Renal cortical epithelial cell (primary cell): ENCODE results near the gene VMAC. TPM values are rescaled to one million over a fixed set of nuclear protein-coding genes. Genes with fewer than 3 reads are reported as not detected.

ENCODE experiments used
- DNase-seq: peaks from one replicate; pipeline ENCODE4 v3.0.0-alpha.2; 2011; ENCODE audit warnings: low read depth
- total RNA-seq: library from RNA; depleted of rRNA; stranded (reverse); fragments of >200 nt; gene quantifications from 2 replicates; pipeline ENCODE4 v1.2.3, GENCODE V29; 2014

The VMAC gene
- total RNA-seq, 1 donor from 2014 or later, result 6.6 TPM

DNA sequence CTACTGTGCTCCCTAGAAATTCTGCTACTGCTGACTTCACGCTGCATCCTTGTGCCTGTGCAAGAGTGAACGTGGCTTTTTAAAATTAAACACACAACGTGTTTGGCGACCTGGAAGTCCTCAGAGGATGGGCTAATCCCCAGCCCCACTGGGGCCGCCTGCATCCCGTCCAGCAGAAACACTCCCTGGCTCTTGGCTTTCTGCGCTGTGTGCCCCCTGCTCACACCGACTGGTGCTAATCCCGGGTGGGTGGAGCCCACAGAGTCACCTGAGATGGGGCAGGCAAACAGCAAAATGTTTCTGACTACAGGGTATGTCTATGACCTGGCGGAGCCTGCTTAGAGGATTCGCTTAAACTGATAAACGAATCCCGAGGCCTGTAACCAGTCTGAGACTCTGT is 24.5 kb downstream of the VMAC start:
- no peak for DNase-seq

DNA sequence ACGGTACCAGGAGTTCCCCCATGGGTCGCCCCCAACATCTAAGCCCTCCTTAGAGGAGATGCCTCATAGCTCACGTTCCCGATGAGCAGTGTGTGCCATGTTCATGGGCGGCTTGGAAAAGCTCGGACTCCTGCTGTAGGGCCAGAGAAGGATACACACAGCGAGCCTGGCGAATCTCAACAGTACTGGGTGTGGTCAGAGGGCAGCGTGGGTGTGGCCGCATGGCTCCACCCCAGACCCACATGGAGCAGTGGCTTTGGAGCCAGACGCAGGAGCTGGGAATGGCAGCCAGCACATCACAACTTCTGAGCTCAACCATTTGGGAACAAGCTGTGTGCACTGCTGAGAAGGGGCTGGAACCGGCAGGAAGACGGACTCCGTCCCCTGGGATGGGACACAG is 25.0 kb downstream of the VMAC start:
- no peak for DNase-seq

DNA sequence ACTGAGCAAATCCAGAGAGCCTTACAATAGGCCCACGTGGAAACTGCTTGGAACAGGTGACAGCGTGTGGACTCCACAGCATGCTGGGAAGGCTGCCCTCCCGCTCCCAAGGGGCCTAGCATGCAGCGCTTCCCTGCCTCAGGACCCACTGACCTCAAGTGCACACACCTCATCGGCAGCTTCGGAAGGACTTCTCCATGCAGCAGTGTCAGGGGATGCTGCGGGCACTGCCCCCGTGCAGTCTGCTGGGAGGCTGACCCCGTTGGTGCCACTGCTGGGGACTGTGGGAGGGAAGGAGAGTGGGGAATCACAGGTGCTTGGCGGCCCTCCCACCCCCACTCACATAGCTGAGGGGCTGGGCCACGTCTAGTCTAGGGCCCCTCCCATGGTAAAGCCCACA is 26.6 kb downstream of the VMAC start:
- no peak for DNase-seq

DNA sequence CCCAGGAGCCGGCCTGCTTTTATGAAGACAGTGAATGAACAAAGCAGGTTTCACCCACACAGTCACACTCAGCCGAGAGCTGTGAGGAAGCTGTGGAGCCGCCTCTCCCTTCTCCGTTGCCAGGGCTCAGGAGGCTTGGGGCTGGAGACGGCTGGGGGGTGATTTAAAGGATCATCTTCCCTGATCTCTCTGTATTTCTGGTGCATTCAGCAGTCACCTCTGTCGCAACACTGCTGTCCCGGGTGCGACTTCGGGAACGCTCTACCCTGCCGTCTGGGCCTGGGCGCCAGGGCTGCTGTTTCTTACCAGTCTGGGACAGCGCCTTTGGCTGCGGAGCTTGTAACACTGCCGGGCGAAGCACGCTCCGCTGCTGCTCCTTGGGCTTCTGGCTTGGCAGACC is 27.5 kb downstream of the VMAC start:
- no peak for DNase-seq

DNA sequence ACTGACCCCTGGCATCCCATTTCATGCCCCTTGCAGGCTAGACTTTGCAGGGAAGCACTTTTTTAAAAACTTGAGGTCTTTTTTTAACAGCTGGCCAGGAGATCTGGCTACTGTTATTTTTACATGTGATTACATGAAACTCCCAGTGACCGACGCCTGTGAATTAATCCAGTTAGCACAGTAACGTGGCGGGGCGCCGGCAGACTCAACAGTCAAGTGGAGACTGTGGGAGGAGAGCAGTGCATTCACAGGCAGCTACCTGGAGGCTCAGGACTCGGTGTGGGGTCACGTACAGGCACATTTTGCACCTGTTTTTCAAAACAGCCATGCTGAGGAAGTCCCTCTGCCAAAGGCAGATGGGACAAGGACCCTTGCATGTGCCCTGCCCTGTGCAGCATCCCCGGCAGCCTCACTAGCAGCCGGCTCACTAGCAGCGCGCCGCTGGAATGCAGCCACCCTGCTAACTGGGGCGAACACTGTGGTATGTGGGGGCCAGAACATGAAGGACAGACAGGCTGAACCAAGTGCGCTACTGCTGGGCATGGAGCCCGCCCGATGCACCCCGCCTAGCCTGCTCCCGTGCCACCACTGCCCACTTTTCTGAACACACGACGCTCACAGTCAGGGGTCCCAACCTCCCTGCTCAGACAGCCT is 28.1 kb downstream of the VMAC start:
- DNase-seq, result no peak

DNA sequence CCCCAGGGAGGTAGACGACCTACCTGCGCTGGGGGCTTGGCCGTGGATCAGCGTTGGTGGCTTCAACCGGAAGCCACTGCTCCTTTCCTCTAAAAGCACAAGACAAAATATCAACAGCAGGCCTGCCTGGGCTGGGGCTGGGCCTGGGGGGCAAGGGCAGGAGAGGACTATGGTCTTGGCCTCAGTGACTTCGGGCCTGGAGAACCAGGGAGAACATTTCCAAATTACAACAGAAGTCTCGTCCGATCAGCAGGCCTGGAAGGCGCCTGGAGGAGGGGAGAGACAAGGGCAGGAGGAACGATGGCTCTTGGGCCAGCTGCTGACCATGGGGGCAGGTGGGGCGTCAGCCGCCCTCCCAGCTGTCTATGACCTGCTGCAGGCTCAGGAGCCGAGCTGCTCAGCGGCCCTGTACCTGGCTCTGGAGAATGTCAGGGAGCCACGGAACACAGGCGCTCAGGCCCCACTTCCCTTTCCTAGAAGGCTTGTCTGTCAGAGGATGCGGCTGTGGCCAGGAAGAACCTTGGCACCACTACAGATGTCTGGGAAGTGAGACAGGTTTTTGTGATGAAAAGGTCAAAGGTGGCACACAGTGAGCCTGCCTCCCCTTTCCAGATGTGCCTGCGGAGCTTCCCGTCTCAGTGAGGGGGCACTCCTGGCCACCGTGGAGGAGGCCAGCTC is 28.9 kb downstream of the VMAC start:
- DNase-seq, result no peak

DNA sequence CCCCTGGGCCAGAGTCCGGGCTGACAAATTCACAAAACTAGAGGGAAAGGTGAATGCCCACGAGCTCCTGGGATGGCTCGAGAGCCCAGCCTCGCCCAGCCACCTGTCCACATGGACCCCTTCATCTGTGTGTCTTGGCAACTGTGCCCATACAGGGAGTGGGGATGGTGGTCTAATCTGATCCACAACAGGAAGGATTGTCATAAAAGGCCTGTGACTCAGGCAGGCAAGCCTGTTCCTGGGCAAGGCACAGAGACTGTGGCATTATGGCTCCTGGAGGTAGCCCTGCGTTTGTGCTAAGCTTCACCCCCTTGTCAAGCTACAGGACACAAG is 29.4 kb downstream of the VMAC start:
- no peak for DNase-seq

DNA sequence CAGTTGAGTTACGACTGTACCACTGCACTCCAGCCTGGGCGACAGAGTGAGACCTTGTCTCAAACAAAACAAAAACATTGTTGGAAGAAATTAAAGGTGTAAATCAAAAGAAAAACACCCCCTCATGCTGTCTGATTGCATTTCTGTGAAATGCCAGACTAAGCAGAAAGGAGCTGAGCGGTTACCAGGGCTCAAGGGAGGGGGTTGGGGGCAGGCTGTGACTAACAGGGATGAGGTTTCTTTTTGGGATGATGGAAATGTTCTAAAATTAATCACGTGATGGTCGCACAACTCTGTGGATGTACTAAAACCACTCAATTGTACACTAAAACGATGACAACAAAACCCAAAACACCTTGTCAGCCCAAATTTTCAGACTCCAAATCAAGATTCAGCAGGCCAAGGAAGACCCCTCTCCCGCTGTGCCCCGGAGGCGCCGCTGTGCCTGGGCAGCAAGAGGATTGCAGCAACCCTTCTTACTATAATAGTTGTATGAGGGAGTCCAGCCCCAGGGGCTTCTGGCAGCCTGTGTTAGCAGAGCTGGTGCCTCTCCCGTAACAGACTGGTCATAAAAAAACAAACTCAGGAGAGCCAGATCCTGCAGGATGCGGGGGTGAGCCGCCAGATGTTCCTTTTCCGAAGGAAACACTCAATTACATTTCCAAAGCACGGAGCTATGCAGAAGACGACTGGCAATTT is 30.3 kb downstream of the VMAC start:
- DNase-seq, result no peak

DNA sequence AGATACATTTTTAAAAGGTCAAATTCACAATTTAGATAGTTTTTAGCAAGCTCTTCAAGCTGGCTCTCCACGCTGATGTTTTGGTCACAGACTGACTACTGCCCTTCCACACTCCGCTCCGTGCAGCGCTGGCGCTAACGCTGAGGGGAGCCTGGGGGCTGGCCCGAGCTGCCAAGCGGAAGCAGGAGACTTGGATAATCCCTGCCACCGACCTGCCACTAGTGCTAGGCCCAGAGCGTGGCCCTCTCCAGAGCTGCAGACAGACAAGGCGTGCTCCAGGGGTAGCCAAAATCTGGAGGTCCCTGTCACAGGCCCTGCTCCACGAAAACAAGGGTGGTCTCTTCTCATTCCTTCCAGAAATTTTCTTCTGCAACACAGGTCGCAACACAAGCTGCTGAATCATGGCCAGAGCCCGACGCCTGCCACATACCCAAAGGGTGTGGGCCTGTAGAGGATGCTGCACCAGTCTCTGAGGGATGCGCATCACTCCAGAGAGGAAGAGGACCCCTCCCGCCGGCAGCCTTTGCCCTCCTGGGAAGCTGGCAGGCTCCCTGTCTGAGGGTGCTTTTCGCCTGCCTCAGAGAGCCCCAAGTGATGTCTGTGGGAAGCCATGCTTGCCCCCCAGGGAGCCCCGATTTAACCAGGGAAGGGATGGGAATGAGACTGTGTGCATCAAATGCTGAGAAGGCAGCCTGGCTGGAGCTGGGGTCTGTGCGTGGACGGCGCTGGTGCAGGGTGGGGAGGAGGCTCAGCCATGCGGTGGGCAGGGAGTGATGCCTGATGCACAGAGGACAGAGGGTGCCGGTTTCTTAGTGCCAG is 31.0 kb downstream of the VMAC start:
- no peak for DNase-seq

DNA sequence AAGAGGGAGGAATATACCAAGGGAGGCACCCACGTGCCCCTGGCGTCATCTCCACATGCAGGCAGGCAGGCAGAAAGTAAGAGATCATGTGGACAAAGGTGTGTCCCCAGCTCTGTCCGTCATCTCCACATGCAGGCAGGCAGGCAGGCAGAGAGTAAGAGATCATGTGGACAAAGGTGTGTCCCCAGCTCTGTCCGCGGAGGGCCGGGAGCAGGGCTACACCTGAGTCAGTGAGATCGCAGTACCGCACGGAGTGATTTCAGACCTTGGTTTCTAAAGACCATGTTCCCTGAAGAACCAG is 31.6 kb downstream of the VMAC start:
- no peak for DNase-seq

DNA sequence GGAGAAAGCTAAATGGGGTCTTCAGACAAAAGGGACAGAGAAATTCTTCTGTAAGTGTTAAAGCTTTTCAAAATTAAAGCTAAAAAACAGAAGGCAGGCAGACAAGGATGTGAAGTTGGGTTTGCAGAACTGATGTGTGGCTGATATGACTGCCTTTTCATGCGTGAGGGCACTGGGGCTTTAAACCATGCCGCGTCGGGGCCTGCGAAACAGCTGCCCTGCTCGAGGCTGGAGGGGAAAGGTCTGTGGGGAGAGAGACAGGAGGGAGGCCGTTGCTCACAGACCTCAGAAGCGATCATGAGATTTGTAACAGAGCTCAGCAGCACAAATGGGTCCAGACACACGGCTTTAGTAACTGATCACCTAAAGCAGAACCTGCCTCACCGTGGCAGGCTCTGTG is 32.9 kb downstream of the VMAC start:
- no peak for DNase-seq

DNA sequence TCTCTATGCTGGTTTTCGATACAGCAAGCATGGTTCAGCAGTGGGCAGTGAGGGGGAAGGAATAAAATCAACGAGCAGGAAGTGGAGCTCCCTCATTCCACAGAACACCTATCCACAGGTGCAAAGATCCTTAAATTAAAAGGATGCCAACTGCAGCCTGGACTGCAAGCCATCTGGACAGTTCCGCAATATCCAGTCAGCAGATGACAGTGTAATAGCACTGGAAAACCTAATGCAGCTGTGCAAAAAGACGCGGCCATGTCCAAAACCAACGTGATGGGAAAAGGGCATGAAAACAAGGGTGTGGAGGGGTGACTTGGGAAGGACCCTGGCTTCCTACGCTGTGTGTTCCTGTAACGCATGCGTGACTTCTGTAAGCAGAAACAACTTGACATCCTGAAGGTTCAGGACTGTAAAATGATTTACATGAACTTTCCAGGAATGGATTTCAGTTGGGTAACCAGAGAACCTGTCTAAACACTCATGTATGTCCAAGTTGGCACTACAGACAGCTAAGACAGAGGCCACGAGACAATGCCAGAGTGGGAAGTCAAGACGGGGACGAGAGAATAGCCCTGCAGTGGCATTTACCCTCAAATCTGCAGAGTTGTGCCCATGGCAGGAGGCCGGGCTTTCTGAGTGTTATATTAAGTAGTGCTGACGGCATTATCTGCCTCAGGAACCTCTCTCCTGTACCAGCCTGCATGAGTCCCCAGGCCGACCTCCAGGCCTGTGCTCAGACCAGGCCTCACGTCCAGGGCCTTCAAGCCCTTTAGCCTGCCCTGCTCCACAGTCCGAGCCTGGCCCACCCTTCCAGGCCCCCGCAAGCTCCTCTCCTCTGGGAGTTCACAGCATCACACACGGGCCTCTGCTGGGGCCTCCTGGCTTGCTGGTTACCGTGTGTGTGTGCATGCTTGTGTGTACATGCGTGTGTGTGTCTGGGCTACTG is 35.9 kb downstream of the VMAC start:
- DNase-seq, result no peak

DNA sequence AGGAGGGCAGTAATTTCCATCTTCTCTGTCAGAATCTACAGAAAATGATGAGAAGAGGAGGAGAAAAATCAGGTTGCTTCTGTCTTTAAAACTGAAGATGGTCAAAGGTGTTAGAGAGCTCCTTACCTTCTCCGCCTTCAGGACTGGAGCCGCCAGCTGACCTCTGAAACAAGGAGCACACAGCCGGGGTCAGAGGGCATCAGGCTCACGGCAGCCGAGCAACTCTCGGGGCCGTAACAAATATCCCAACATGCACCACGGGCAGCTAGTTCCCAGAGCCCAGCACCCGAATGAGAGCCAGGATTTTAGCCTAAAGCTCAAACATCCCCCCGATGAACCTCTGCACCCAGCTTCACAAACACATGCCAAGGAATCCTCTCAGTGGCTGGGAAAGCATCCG is 37.0 kb downstream of the VMAC start:
- DNase-seq, result no peak

DNA sequence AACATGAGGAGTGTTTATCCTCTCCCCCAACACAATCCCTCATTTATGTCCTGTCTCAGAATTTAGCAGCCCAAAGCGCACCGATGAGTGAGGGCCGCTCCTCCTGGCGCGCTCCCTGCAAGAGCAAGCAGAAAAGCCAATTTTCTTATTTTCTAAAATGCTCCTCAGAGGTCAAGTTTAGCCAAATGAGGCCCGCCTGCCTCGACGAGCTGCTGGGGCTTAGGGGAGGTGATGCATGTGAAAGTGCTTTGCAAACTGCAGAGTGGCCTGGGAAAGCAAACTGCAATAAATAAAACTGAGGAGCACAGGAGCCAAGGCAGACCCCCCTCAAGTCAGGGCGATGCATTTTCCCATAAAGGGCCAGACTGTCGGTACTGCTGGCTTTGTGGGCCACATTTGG is 38.4 kb downstream of the VMAC start:
- no peak for DNase-seq

DNA sequence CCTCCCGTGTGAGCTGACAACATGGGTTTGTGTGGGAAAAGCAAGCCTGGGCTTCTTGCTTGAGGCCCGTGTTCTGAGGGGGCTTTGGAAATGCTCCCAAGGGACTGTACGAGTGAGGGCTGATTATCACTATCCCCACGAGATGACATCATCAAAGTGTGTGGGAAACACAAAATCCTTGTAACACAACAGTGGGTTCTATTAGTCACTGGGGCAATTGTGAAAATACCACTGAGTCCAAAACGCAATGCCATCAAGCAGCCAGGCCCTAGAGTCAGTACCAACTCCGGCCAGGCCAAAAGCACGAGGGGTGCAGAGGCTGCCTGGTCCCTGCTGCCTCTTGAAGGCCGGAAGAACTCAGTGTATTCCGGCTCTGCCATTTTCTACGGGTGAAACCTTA is 39.0 kb downstream of the VMAC start:
- DNase-seq, result no peak

DNA sequence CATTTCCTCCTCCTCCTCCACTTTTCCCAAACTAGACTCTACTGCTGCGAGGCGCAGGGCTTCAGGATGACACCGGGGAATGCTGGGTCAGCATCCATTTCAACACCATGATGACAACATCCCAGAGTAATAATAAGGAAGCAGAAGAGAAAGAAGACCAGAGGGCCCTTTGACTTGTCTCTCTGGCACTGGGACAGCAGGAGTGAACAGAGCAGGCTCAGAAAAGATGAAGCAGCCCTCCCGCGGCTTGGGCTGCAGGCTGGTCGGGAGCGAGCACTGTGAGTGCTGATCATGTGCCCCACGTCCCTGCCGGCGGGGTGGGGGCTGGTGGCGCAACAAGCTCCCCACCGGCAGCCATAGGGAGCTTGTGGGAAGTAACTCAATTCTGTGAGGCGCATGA is 42.8 kb downstream of the VMAC start:
- DNase-seq, result no peak

DNA sequence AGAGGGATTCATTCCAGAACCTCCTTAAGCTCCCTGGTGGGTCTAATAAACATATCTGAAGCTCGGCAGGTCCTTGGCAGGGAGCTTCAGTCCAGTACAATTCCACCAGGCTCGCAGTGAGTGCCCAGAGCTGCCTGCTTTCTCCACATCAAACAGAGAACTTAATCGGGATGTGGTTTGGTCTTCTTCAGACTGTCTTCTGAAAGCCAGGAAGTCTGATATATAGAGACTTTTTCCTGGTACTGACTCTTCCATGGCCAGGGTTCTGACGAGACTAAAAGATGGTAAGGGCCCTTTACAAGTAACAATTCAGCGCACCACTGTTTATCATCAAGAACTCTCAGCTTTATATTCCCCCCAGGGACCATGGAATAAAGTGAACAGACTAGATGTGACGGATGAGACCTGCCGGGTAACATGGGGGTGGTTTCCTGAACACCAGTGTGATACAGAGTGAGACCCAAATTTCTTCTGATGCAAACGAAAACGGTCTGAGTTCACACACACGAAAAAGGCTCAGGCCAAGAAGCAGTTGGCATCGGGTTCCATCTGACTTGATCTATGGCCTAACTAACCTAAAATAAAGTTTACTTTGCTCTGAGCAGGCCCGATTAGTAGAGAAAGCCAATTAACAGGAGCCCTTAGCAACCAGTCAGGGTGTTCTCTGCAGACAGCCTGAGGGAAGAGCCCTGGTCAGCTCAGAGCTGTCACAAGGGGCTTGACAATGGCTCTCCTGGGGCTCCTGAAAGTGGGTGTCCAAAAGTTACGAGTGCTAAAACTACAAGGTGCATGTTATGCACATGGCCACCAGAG is 44.3 kb downstream of the VMAC start:
- no peak for DNase-seq

DNA sequence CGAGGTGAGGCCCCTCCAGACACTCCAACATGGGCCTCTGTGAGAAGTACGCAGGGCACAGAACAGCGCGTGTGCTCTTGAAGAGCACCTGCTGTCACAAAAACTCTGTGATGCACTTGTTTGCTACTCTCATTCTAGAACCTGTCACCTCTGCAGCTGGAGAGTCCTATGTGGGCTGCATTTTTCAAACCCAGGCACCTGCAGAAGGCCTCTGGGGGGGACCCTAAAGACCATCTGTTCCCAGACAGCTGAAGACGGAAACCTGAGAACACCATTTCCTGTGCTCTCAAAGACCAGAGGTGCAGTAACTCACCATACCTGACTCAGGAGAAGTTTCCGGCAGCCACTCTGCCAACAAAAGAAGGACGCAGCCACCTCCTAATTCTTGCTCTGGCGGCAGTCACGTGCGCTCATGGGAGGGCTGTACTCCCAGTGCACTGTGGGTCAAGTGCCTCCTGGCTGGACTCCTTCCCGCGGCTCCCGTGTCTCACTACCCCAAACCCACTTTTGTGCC is 45.2 kb downstream of the VMAC start:
- no peak for DNase-seq

DNA sequence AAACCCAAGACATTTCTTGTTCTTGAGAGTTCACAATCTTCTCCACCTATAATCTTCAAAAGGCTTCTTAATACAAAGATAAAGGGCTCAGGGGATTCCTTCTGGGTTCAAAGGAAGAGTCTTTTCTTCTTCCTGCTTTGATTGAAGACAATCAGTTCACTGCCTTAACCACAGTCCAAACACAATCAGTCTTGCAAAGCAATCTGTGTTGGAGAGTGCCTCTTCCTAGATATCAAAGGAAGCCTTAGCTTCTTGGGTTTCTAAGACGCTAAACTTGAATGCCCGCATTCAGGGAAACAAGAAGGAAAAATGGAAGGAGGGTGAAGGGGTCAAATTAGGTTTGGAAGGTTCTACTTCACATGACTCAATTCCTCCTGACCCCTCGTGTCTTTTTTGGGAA is 46.1 kb downstream of the VMAC start:
- DNase-seq, result no peak

DNA sequence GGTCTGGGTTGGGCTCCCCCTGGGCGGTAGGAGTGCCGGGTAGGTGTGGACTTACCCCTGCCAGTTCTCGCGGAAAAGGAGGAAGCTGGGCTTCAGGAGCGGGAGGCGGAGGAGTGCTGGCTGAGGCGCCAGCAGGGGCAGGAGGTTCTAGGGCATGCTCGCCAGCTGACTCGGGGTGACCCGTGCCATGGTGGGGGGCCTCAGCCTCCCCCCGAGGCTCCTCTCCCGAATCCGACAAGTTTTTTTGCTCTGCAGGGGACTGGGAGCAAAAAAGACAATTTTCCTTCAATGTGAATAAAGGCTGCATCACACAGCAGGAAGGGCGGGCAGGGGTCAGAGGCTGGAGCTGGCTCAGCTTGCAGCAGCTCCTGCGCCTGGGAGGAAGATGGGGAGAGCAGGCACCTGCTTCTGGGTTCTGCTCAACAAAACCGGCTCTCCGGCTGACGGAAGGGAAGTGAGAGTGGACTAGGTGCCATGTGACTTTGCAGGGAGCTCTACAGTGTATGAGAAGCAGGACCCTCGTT is 46.7 kb downstream of the VMAC start:
- DNase-seq, result no peak
